GM21528 (cell line): ENCODE results near the gene ESYT1.
A peak's percentile ranks its signal among the peaks of the same experiment; 100 is the strongest.

Source experiments
- ATAC-seq: cut with Tn5 transposase; IDR thresholded peaks from one replicate; pipeline ENCODE4 v1.9.1; 2021; ENCODE audit warnings: mild to moderate bottlenecking, moderate library complexity; ENCODE audit not compliant: unreplicated experiment, low FRiP score

Gene ESYT1

DNA sequence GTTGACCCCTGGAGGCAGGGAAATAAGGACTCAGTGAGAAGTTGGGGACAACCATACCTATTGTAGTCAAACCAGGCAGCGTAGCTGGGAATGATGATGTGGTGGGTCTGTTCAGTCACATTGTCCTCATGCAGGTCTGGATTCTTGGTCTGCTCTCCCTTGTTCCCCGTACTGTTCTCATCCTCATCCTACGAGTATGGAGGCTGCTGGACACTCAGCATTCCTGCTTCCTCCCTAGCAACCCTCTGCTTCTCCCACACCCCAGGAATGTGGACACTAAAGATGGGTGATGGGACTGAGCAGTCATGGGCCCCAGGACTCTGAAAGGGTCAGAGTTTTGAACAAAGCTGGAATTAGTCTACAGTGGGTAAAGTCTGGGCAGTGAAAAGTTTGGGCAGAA, 50.3 kb downstream of the ESYT1 start:
- no peak for ATAC-seq

DNA sequence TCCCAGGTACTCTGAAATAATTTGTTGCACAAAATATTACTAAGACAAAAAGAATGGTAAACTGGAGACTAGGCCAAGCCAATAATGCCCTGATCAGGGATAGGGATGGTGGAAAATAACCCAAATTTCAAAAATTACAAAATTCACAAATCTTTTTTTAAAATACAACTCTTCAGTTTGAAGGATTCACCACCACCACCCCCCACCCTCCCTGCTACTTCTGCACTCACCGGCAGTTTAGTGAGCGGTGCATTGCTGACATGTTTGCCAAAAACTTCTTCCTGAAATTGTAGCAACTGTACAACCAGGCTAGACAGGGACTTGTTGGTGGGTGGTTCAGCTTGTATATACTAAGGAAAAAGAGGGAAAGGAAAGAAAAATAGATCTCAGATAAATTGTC, 58.9 kb downstream of the ESYT1 start:
- no peak for ATAC-seq

GRCh38 chr12:56188131-56188777, 60.2 kb downstream of the ESYT1 start:
- no peak for ATAC-seq

- peak; percentile 4 for ATAC-seq
Measured at GRCh38 chr12:56188778-56189098, 60.7 kb downstream of the ESYT1 start.

- ATAC-seq: peak; percentile 74
Measured at GRCh38 chr12:56189099-56189917, 61.2 kb downstream of the ESYT1 start, which contains the start of gene SMARCC2. Gene SMARCC2, minus strand, starts transcription at chr12:56189483. Its CDS starts 22 bp downstream, at chr12:56189461.

DNA sequence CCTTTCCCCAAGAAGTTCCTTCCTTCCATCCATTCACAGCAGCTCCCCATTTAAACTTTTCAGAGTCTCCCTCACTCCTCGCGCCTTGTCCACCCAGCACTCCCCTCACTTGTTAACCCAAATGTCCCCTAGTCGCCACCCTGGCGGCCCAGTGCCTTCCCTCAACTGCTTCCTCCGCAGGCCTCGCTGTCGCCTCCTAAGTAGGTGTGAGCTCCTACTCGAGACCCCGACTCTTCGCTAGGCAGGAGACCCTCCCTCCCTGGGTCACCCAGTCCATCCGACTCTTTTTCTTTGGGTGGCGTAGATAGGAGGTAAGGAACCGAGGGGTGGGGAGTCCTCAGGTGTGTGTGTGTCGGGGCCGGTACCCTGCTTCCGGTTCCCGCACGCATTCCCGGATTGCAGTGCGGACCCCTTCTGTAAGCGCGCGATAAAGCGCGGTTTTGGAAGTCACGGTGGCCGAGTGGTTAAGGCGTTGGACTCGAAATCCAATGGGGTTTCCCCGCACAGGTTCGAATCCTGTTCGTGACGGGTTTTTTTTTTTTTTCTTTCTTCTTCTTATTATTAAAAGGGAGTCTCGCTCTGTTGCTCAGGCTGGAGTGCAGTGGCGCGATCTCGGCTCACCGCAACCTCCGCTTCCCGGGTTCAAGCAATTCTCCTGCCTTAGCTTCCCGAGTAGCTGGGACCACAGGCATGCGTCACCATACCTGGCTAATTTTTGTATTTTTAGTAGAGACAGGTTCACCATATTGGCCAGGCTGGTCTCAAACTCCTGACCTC, 62.0 kb downstream of the ESYT1 start:
- peak; percentile 43 for ATAC-seq

- ATAC-seq: no peak
Measured at GRCh38 chr12:56190695-56191155, 62.7 kb downstream of the ESYT1 start.

DNA sequence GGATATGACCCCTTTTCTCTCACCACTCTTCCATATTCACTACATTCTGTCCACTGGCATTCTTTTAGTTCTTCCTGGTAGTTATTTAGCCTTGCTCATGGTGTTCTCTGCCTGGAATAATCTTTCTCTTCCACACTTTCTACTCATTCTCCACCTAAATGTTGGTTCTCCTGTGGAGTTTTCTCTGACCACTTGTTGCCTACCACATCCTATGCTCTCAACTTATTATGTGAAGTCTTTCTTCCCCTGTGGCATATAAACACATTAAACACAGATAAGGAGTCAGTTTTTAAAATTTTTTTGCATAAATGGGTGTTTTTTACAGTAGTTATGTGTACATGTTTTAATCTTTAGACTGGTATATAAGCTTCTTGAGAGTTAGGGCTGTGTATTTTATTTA, 64.5 kb downstream of the ESYT1 start:
- no peak for ATAC-seq

DNA sequence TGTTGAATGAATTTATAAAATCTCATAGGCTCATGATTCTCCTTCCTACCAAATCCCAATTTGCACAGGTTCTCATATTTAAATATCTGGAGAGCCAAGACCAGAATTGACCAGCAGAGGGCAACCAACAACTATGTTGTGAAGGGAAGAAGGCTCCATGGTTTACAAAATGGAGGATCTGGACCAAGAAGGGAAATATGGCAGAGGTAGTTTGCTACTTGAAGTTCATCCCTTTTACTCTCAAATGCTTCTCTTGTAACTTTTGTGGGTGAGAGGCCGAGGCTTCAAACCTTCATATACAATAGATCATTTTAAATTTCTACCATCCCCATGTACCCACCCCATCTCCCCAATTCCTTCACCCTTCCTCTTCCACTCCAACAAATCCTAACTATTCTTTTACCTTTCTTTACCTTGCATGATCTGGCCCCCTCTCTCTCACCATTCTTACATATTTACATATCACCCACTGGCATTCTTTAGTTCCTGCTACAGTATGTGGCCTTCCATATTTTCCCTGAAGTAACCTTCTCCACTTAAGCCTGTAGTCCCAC, 65.0 kb downstream of the ESYT1 start:
- ATAC-seq: no peak
